Hepatocyte (in vitro differentiated cells): ENCODE results near the gene TMPRSS5.

Source experiments
- CTCF ChIP-seq: fragments of 200-600 bp; sonication (generic); IDR thresholded peaks from 2 replicates; pipeline ENCODE4 v1.5.1; 2016; ENCODE audit warnings: antibody characterized with exemption, mild to moderate bottlenecking; ENCODE audit not compliant: poor library complexity
- EZH2phosphoT487 ChIP-seq: fragments of 200-600 bp; sonication (generic); IDR thresholded peaks from one replicate; pipeline ENCODE4 v1.6.1; 2018; ENCODE audit warnings: antibody characterized with exemption, mild to moderate bottlenecking, low read depth, moderate library complexity; ENCODE audit not compliant: unreplicated experiment, severe bottlenecking

- no peak for TF ChIP-seq CTCF
- no peak for TF ChIP-seq EZH2phosphoT487
Observed at GRCh38 chr11:113645593-113646349, 60.3 kb downstream of the TMPRSS5 start.
